NT2/D1 (cell line): ENCODE measurements around the gene ARHGAP22.
A peak's percentile ranks its signal among the peaks of the same experiment; 100 is the strongest.

Source experiments
- DNase-seq: peaks from one replicate; pipeline ENCODE4 v3.0.0-alpha.2; 2011; ENCODE audit warnings: low read depth, low spot score
- H3K27me3 ChIP-seq: 2 replicates; pipeline ENCODE4 v1.6.0; 2011; ENCODE audit warnings: mild to moderate bottlenecking; ENCODE audit not compliant: insufficient read length, insufficient read depth
- H3K36me3 ChIP-seq: 2 replicates; pipeline ENCODE4 v1.6.1; 2011; ENCODE audit warnings: mild to moderate bottlenecking, low read length, mixed read lengths; ENCODE audit not compliant: insufficient read depth, insufficient read length
- H3K4me1 ChIP-seq: 2 replicates; pipeline ENCODE4 v1.5.1; 2011; ENCODE audit not compliant: insufficient read depth, insufficient read length
- H3K4me3 ChIP-seq: 2 replicates; pipeline ENCODE4 v1.5.1; 2011; ENCODE audit warnings: low read depth; ENCODE audit not compliant: insufficient read length
- H3K9ac ChIP-seq: 2 replicates; pipeline ENCODE4 v1.6.0; 2011; ENCODE audit warnings: low read depth; ENCODE audit not compliant: insufficient read length
- H3K9me3 ChIP-seq: 2 replicates; pipeline ENCODE4 v1.5.1; 2011; ENCODE audit warnings: mild to moderate bottlenecking, low read length; ENCODE audit not compliant: insufficient read depth
- SUZ12 ChIP-seq: IDR thresholded peaks from 2 replicates; pipeline ENCODE4 v1.6.1; 2011; ENCODE audit not compliant: insufficient read length, insufficient read depth; ENCODE audit errors: extremely low read depth
- YY1 ChIP-seq: IDR thresholded peaks from 2 replicates; pipeline ENCODE4 v1.6.1; 2011; ENCODE audit not compliant: insufficient read length, insufficient read depth
- ZNF274 ChIP-seq: IDR thresholded peaks from 2 replicates; pipeline ENCODE4 v1.6.1; 2011; ENCODE audit warnings: mild to moderate bottlenecking, low read depth, low read length

The ARHGAP22 gene

DNA sequence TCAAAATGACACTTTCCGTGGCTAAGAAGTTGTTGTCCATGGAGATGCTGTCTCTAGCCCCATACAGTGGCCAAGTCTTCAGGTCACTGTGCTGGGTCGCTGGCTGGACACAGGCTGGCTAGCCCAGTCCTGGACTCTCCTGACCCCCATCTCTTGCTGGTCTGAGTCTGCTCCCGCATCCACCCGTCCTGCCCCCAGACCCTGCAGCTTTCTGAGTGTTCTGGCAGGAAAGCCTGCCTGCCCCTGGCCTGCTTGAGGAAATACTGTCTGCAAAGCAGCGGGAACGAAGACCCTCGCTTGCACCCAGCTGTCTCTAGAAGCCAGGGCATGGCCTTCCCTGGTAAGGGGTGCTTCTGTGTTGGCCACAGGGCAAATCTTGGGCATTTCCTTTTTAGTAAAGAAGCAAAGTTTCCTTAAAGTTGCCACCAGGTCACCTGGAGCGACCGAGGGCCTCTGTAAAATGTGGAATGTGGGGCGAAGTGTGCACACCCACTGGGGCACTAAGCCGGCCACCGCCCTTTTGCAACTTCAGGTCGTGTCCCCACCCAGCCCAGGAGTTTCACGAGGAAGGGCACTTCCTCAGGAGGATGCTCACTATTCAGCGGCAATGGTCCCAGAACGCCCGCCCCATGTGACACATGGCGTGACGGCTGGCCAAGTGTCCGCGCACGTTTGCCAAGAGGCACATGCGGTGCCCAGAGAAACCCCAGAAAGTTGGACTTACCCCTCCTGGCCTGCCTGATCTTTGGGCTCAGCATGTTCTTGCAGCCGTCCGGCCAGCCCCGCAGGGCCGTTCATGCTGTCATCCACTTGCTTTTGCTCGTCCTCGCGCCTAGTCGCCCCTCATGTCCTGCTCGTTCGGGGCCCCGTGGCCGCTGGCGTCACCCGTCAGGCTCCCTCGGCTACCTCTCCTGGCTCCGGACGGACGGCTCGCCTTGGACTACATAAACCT lies 558 bp downstream of the ARHGAP22 start:
- Histone ChIP-seq H3K9ac (peak overlapping the region; percentile 69), H3K4me3 (peak overlapping the region; percentile 65), H3K9me3 (no peaks in the 10 kb centered on the region), H3K4me1 (peaks cover 9% of the 10 kb centered on the region), H3K36me3 (no peaks in the 10 kb centered on the region), H3K27me3 (peaks cover 35% of the 10 kb centered on the region)
- no peak for TF ChIP-seq SUZ12
- no peak for TF ChIP-seq ZNF274
- no peak for TF ChIP-seq YY1
- no peak for DNase-seq

DNA sequence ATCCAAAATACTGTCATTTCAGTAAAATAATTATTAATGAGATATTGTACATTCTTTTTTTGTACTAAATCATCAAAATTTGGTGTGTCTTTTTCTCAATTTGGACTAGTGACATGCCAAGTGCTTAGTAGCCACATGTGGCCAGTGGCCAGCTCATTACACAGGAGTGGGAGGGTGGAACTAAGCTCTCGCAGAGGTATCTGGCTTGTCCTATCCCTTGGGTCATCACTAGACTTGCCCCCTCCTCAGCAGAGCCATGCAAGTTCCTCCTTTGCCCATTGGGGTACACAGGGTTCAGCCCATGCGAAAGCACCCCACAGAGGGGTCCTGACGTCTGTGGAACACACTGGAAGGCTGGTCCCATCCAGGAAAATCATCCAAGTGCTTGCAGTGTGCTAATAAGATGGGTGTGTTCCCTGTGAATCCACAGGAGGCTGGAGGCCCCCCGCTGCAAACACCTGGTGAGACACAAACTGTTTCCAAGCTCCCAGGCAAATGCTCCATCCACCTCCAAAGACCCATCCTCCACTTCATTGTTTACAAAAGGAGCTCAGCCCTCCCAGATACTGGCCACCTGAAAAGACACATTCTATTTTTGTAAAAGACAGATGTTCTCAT lies 1.3 kb downstream of the ARHGAP22 start:
- peak overlapping the region; percentile 65 for H3K4me3 ChIP-seq
- peaks cover 42% of the 10 kb centered on the region for H3K27me3 ChIP-seq
- H3K36me3 ChIP-seq, result no peaks in the 10 kb centered on the region
- no peak overlapping the region for H3K9ac ChIP-seq
- TF ChIP-seq YY1, result no peak
- TF ChIP-seq ZNF274, result no peak
- no peak for TF ChIP-seq SUZ12
- no peaks in the 10 kb centered on the region for H3K9me3 ChIP-seq
- H3K4me1 ChIP-seq, result peaks cover 9% of the 10 kb centered on the region
- DNase-seq, result no peak

GRCh38 chr10:48602401-48603135 lies 2.3 kb downstream of the ARHGAP22 start:
- TF ChIP-seq YY1 (no peak), ZNF274 (no peak), SUZ12 (no peak)
- Histone ChIP-seq H3K4me3 (no peak overlapping the region), H3K4me1 (peaks cover 6% of the 10 kb centered on the region), H3K36me3 (no peaks in the 10 kb centered on the region), H3K9ac (no peak overlapping the region), H3K27me3 (peaks cover 44% of the 10 kb centered on the region), H3K9me3 (no peaks in the 10 kb centered on the region)
- no peak for DNase-seq

- peaks cover 6% of the 10 kb centered on the region for H3K4me1 ChIP-seq
- TF ChIP-seq SUZ12 (no peak), YY1 (no peak), ZNF274 (no peak)
- H3K9me3 ChIP-seq, result no peaks in the 10 kb centered on the region
- no peak overlapping the region for H3K4me3 ChIP-seq
- H3K9ac ChIP-seq, result no peak overlapping the region
- H3K27me3 ChIP-seq, result peaks cover 45% of the 10 kb centered on the region
- DNase-seq, result no peak
- H3K36me3 ChIP-seq, result no peaks in the 10 kb centered on the region
Measured at GRCh38 chr10:48601789-48602188, 3.1 kb downstream of the ARHGAP22 start.

GRCh38 chr10:48600645-48601505 lies 4.0 kb downstream of the ARHGAP22 start:
- H3K27me3 ChIP-seq, result peaks cover 43% of the 10 kb centered on the region
- no peaks in the 10 kb centered on the region for H3K9me3 ChIP-seq
- no peak overlapping the region for H3K9ac ChIP-seq
- H3K36me3 ChIP-seq, result no peaks in the 10 kb centered on the region
- DNase-seq, result no peak
- TF ChIP-seq SUZ12 (no peak), ZNF274 (no peak), YY1 (no peak)
- peaks cover 6% of the 10 kb centered on the region for H3K4me1 ChIP-seq
- no peak overlapping the region for H3K4me3 ChIP-seq

- H3K9ac ChIP-seq, result no peak overlapping the region
- no peak overlapping the region for H3K4me3 ChIP-seq
Measured at GRCh38 chr10:48599830-48600134, 5.1 kb downstream of the ARHGAP22 start.

More at GRCh38 chr10:48599830-48600134, 5.1 kb downstream of the ARHGAP22 start:
- Histone ChIP-seq H3K36me3 (no peaks in the 10 kb centered on the region), H3K27me3 (peaks cover 33% of the 10 kb centered on the region), H3K4me1 (peaks cover 6% of the 10 kb centered on the region), H3K9me3 (no peaks in the 10 kb centered on the region)
- DNase-seq, result no peak
- TF ChIP-seq ZNF274 (no peak), SUZ12 (no peak), YY1 (no peak)
